ENCODE results near the gene CLK2.
"Not testable (repeated sequence)": the region's sequence is repeated elsewhere in the genome, so short reads cannot be mapped to it uniquely, and the experiment has no call there.

CLK2 gene

DNA sequence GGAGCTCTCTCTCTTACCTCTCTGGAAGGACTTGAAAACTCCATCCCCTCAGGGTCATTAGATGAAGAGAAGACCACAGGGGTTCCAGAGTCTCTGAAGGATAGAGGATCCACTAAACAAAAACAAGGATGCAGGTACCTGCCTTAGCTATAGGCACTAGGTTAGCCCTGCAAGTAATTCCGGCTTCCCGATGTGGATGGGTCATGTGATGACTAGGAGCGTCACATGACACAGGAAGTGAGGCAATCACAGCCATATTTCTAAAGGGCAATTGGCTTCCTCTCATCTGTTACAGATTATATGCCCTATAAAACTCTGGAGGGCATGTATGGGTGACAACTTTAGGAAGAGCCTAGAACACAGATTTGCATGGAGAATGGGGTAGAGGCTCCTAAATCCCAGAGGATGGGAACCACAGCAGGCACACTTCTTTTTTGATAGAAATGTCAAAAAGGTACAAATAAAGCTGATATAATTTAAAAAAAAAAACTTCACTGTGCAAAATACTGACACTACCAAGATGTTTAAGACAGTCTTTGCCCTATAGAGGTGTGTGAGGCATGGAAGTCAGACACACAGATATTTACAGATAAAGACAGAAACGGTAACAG lies 32.1 kb downstream of the CLK2 start:
- Histone ChIP-seq H3K36me3 (replicated peaks) (peaks cover 9% of the 10 kb centered on the region), H3K4me3 (ENCODE audit: low read depth, low read length) (peak overlapping the region; percentile 59), H3K27me3 (replicated peaks) (no peaks in the 10 kb centered on the region), H3K27ac (peak overlapping the region; percentile 50)
- in situ Hi-C loops (cut with HindIII; ENCODE audit: low pct_ligation_motif_present, low sequenced_read_pairs): no loop called here
- peak; percentile 75 for DNase-seq
- TF ChIP-seq, protein P1, sequence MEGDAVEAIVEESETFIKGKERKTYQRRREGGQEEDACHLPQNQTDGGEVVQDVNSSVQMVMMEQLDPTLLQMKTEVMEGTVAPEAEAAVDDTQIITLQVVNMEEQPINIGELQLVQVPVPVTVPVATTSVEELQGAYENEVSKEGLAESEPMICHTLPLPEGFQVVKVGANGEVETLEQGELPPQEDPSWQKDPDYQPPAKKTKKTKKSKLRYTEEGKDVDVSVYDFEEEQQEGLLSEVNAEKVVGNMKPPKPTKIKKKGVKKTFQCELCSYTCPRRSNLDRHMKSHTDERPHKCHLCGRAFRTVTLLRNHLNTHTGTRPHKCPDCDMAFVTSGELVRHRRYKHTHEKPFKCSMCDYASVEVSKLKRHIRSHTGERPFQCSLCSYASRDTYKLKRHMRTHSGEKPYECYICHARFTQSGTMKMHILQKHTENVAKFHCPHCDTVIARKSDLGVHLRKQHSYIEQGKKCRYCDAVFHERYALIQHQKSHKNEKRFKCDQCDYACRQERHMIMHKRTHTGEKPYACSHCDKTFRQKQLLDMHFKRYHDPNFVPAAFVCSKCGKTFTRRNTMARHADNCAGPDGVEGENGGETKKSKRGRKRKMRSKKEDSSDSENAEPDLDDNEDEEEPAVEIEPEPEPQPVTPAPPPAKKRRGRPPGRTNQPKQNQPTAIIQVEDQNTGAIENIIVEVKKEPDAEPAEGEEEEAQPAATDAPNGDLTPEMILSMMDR (IDR thresholded peaks at IDR 0.05; ENCODE audit: low read depth, low read length, missing control alignments): no peak

DNA sequence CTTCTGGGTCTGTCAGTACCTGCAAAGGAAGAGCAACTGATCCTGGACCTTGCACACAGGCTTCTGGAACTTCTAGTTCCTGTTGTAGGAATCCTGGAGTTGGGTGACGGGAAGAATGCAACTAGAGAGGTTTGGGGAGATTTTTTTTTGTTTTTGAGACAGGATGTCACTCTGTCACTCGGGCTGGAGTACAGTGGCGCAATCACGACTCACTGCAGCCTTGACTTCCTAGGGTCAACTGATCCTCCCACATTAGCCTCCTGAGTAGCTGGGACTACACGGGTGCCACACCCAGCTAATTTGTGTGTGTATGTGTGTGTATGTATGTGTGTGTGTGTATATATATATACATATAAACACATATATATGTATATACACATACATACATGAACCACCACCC lies 36.9 kb downstream of the CLK2 start:
- no peak for DNase-seq
- TF ChIP-seq, protein P1 (IDR thresholded peaks at IDR 0.05; ENCODE audit: low read depth, low read length, missing control alignments): no peak
- no peaks in the 10 kb centered on the region for H3K27me3 ChIP-seq (replicated peaks)
- peaks cover 12% of the 10 kb centered on the region for H3K36me3 ChIP-seq (replicated peaks)
- no peak overlapping the region for H3K4me3 ChIP-seq (ENCODE audit: low read depth, low read length)
- in situ Hi-C loops (cut with HindIII; ENCODE audit: low pct_ligation_motif_present, low sequenced_read_pairs): no loop called here
- H3K27ac ChIP-seq: no peak overlapping the region

- DNase-seq; in situ Hi-C loops (cut with HindIII; ENCODE audit: low pct_ligation_motif_present, low sequenced_read_pairs); H3K27ac ChIP-seq; H3K4me3 ChIP-seq (ENCODE audit: low read depth, low read length); H3K27me3 ChIP-seq (replicated peaks): not testable (repeated sequence)
- peaks cover 12% of the 10 kb centered on the region for H3K36me3 ChIP-seq (replicated peaks)
Observed at GRCh38 chr1:155235375-155235774, 37.9 kb downstream of the CLK2 start.

GRCh38 chr1:155233502-155233901 lies 39.8 kb downstream of the CLK2 start:
- peaks cover 10% of the 10 kb centered on the region for H3K36me3 ChIP-seq (replicated peaks)
- H3K27ac ChIP-seq; H3K27me3 ChIP-seq (replicated peaks); in situ Hi-C loops (cut with HindIII; ENCODE audit: low pct_ligation_motif_present, low sequenced_read_pairs); H3K4me3 ChIP-seq (ENCODE audit: low read depth, low read length); DNase-seq: not testable (repeated sequence)

- H3K27me3 ChIP-seq (replicated peaks); H3K27ac ChIP-seq; in situ Hi-C loops (cut with HindIII; ENCODE audit: low pct_ligation_motif_present, low sequenced_read_pairs); DNase-seq; H3K4me3 ChIP-seq (ENCODE audit: low read depth, low read length); H3K36me3 ChIP-seq (replicated peaks): not testable (repeated sequence)
Observed at GRCh38 chr1:155232001-155232978, 41.0 kb downstream of the CLK2 start.

GRCh38 chr1:155231302-155231701 lies 42.0 kb downstream of the CLK2 start:
- H3K27me3 ChIP-seq (replicated peaks); H3K27ac ChIP-seq; DNase-seq; H3K36me3 ChIP-seq (replicated peaks); H3K4me3 ChIP-seq (ENCODE audit: low read depth, low read length); in situ Hi-C loops (cut with HindIII; ENCODE audit: low pct_ligation_motif_present, low sequenced_read_pairs): not testable (repeated sequence)

GRCh38 chr1:155228096-155228427 lies 45.2 kb downstream of the CLK2 start:
- no peak for DNase-seq
- TF ChIP-seq, protein P1 (IDR thresholded peaks at IDR 0.05; ENCODE audit: low read depth, low read length, missing control alignments): no peak
- H3K36me3 ChIP-seq (replicated peaks): no peaks in the 10 kb centered on the region
- in situ Hi-C loops (cut with HindIII; ENCODE audit: low pct_ligation_motif_present, low sequenced_read_pairs): no loop called here
- peak overlapping the region; percentile 31 for H3K27ac ChIP-seq
- H3K4me3 ChIP-seq (ENCODE audit: low read depth, low read length): peak overlapping the region; percentile 50
- H3K27me3 ChIP-seq (replicated peaks): no peaks in the 10 kb centered on the region
